Measurements from ENCODE around the gene SLC39A9. TPM values are rescaled to one million over a fixed set of nuclear protein-coding genes. Genes with fewer than 3 reads are reported as not detected.
"Not testable (repeated sequence)": the region's sequence is repeated elsewhere in the genome, so short reads cannot be mapped to it uniquely, and the experiment has no call there.

Gene SLC39A9
- total RNA-seq, 1 experiment from 2014 or later = 161 TPM

- Histone ChIP-seq H3K79me2 (ENCODE audit: low read length) (no peaks in the 10 kb centered on the region), H3K36me3 (ENCODE audit: insufficient read depth, low read length) (no peaks in the 10 kb centered on the region), H3K27ac (ENCODE audit: low read length) (no peak overlapping the region), H3K9me3 (ENCODE audit: low read length) (no peaks in the 10 kb centered on the region), H3K4me3 (ENCODE audit: low read length) (no peak overlapping the region), H3K9me2 (replicated peaks; ENCODE audit: insufficient read depth, low read length) (no peaks in the 10 kb centered on the region), H3K9ac (ENCODE audit: low read length) (no peak overlapping the region), H3K4me2 (ENCODE audit: low read depth, low read length, poor library complexity, severe bottlenecking) (no peak overlapping the region), H3K4me1 (ENCODE audit: low read length) (peaks cover 8% of the 10 kb centered on the region), H4K20me1 (ENCODE audit: insufficient read depth, low read depth, low read length) (0 out of 2 replicates have a peak, but pooled peaks cover 3% of the 10 kb centered on the region), H3K27me3 (ENCODE audit: low read length) (no peaks in the 10 kb centered on the region), H2AFZ (ENCODE audit: low read length) (no peak overlapping the region)
- no peak for DNase-seq
Measured at GRCh38 chr14:69473946-69474345, 75.5 kb downstream of the SLC39A9 start.

GRCh38 chr14:69475194-69475818 is 76.8 kb downstream of the SLC39A9 start:
- Histone ChIP-seq H3K4me3 (ENCODE audit: low read length) (no peak overlapping the region), H3K9ac (ENCODE audit: low read length) (no peak overlapping the region), H3K9me2 (replicated peaks; ENCODE audit: insufficient read depth, low read length) (no peaks in the 10 kb centered on the region), H3K9me3 (ENCODE audit: low read length) (no peaks in the 10 kb centered on the region), H3K4me2 (ENCODE audit: low read depth, low read length, poor library complexity, severe bottlenecking) (no peak overlapping the region), H3K27me3 (ENCODE audit: low read length) (no peaks in the 10 kb centered on the region), H3K27ac (ENCODE audit: low read length) (no peak overlapping the region), H4K20me1 (ENCODE audit: insufficient read depth, low read depth, low read length) (0 out of 2 replicates have a peak, but pooled peaks cover 3% of the 10 kb centered on the region), H2AFZ (ENCODE audit: low read length) (no peak overlapping the region), H3K79me2 (ENCODE audit: low read length) (no peaks in the 10 kb centered on the region), H3K36me3 (ENCODE audit: insufficient read depth, low read length) (no peaks in the 10 kb centered on the region), H3K4me1 (ENCODE audit: low read length) (peaks cover 17% of the 10 kb centered on the region)
- DNase-seq = peak; percentile 85

DNA sequence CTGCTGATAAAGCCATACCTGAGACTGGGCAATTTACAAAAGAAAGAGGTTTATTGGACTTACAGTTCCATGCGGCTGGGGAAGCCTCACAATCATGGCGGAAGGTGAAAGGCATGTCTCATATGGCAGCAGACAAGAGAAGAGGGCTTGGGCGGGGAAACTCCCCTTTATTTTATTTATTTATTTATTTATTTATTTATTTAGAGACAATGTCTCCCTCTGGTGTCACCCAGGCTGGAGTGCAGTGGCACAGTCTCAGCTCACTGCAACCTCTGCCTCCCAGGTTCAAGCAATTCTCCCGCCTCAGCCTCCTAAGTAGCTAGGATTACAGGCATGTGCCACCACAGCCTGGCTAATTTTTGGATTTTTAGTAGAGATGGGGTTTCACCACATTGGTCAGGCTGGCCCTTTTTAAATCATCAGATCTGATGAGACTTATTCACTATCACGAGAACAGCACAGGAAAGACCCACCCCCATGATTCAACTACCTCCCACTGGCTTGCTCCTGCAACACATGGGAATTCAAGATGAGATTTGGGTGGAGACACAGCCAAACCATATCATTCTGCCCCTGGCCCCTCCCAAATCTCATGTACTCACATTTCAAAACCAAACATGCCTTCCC is 78.4 kb downstream of the SLC39A9 start:
- not testable (repeated sequence) for H3K4me3 ChIP-seq (ENCODE audit: low read length); DNase-seq; H2AFZ ChIP-seq (ENCODE audit: low read length)

DNA sequence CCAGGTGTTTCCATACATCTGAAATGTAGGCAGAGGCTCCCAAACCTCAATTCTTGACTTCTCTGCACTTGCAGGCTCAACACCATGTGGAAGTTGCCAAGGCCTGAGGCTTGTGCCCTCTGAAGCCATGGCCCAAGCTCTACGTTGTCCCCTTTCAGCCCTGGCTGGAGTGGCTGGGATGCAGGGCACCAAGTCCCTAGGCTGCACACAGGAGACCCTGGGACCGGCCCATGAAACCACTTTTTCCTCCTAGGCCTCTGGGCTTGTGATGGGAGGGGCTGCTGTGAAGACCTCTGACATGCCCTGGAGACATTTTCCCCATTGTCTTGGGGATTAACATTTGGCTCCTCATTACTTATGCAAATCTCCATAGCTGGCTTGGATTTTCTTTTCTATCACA is 79.6 kb downstream of the SLC39A9 start:
- H3K79me2 ChIP-seq (ENCODE audit: low read length); H2AFZ ChIP-seq (ENCODE audit: low read length); H3K4me3 ChIP-seq (ENCODE audit: low read length); H3K9me2 ChIP-seq (replicated peaks; ENCODE audit: insufficient read depth, low read length); H3K36me3 ChIP-seq (ENCODE audit: insufficient read depth, low read length); H3K9me3 ChIP-seq (ENCODE audit: low read length); DNase-seq; H3K9ac ChIP-seq (ENCODE audit: low read length); H4K20me1 ChIP-seq (ENCODE audit: insufficient read depth, low read depth, low read length); H3K27ac ChIP-seq (ENCODE audit: low read length); H3K27me3 ChIP-seq (ENCODE audit: low read length); H3K4me2 ChIP-seq (ENCODE audit: low read depth, low read length, poor library complexity, severe bottlenecking): not testable (repeated sequence)
- peaks cover 31% of the 10 kb centered on the region for H3K4me1 ChIP-seq (ENCODE audit: low read length)

More for the DNA sequence above, 78.4 kb downstream of the SLC39A9 start:
- peaks cover 25% of the 10 kb centered on the region for H3K4me1 ChIP-seq (ENCODE audit: low read length)
- not testable (repeated sequence) for H3K4me2 ChIP-seq (ENCODE audit: low read depth, low read length, poor library complexity, severe bottlenecking); H3K79me2 ChIP-seq (ENCODE audit: low read length); H3K27me3 ChIP-seq (ENCODE audit: low read length); H3K9me3 ChIP-seq (ENCODE audit: low read length); H4K20me1 ChIP-seq (ENCODE audit: insufficient read depth, low read depth, low read length); H3K36me3 ChIP-seq (ENCODE audit: insufficient read depth, low read length); H3K9me2 ChIP-seq (replicated peaks; ENCODE audit: insufficient read depth, low read length); H3K27ac ChIP-seq (ENCODE audit: low read length); H3K9ac ChIP-seq (ENCODE audit: low read length)

GRCh38 chr14:69479696-69480095 is 81.2 kb downstream of the SLC39A9 start:
- H3K4me2 ChIP-seq (ENCODE audit: low read depth, low read length, poor library complexity, severe bottlenecking) = no peak overlapping the region
- H3K4me3 ChIP-seq (ENCODE audit: low read length) = no peak overlapping the region
- no peaks in the 10 kb centered on the region for H3K27me3 ChIP-seq (ENCODE audit: low read length)
- no peak overlapping the region for H2AFZ ChIP-seq (ENCODE audit: low read length)
- H3K9me3 ChIP-seq (ENCODE audit: low read length) = no peaks in the 10 kb centered on the region
- H4K20me1 ChIP-seq (ENCODE audit: insufficient read depth, low read depth, low read length) = peaks cover 7% of the 10 kb centered on the region; the same call in 1 of the 2 replicates
- H3K36me3 ChIP-seq (ENCODE audit: insufficient read depth, low read length) = no peaks in the 10 kb centered on the region
- H3K27ac ChIP-seq (ENCODE audit: low read length) = no peak overlapping the region
- DNase-seq = peak; percentile 54
- H3K79me2 ChIP-seq (ENCODE audit: low read length) = no peaks in the 10 kb centered on the region
- H3K9ac ChIP-seq (ENCODE audit: low read length) = no peak overlapping the region
- no peaks in the 10 kb centered on the region for H3K9me2 ChIP-seq (replicated peaks; ENCODE audit: insufficient read depth, low read length)
- H3K4me1 ChIP-seq (ENCODE audit: low read length) = peaks cover 31% of the 10 kb centered on the region

DNA sequence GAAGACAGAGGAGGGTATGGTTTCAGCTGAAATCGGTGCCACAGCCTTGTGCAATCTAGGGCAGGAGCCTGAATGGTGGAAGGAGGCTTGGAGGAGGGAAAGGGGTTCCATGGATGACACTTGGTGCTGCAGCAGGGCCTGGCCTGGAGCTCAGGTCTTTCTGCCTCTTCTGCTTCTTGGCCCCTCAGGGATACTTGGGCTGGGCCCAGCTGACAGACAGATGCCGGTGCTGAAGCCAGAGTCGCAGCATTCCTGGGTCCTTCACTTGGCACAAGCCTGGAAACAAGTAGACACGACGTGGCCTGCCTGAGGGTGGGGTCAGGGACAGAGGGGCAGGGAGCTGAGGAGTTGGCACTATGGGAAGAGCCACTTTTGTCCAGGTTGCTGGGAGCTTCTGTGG is 81.6 kb downstream of the SLC39A9 start:
- H4K20me1 ChIP-seq (ENCODE audit: insufficient read depth, low read depth, low read length) = peaks cover 7% of the 10 kb centered on the region; the same call in 1 of the 2 replicates

DNA sequence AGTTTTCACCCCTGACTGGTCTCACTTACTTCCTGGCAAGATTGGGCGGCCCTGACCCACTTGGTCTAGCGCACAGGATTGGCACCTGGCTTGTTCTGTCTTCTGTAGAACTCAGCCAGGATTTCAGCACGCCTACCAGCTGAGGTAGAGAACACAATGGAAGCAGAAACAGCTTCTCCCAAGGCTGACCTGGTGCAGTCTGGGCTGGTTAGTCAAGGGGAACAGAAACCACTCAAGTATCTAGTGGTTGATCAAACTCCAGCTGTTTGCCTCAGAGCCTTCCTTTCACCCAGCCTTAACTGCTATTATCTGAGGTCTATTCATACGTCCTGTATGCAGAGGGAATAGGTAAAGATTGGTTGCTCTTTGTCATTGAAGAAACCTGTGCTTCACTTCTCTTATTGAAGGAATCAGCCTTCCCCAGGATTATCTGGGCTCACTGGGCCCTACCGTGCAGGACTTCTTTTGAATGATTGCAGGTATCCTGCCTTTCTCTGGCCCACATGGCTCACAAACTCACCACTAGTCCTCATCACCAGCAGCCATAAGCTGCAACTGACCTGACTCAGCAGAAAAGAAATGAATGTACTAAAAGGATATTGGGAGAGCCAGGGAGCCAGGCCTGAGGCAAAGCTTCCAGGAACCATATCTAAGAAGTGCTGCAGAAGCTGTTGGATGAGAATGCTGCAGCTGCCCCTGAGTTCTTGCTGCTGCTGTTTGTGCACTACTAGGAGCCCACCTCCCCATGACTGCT is 83.5 kb downstream of the SLC39A9 start:
- Histone ChIP-seq H3K4me3 (ENCODE audit: low read length) (no peak overlapping the region), H3K4me2 (ENCODE audit: low read depth, low read length, poor library complexity, severe bottlenecking) (no peak overlapping the region)
- DNase-seq = peak; percentile 75

More for the DNA sequence above, 81.6 kb downstream of the SLC39A9 start:
- H3K4me1 ChIP-seq (ENCODE audit: low read length) = peaks cover 31% of the 10 kb centered on the region
- no peaks in the 10 kb centered on the region for H3K36me3 ChIP-seq (ENCODE audit: insufficient read depth, low read length)
- no peak overlapping the region for H3K4me2 ChIP-seq (ENCODE audit: low read depth, low read length, poor library complexity, severe bottlenecking)
- H3K4me3 ChIP-seq (ENCODE audit: low read length) = no peak overlapping the region
- H3K9ac ChIP-seq (ENCODE audit: low read length) = no peak overlapping the region
- H3K27me3 ChIP-seq (ENCODE audit: low read length) = no peaks in the 10 kb centered on the region
- no peak for DNase-seq
- no peaks in the 10 kb centered on the region for H3K79me2 ChIP-seq (ENCODE audit: low read length)
- H3K9me3 ChIP-seq (ENCODE audit: low read length) = no peaks in the 10 kb centered on the region
- H2AFZ ChIP-seq (ENCODE audit: low read length) = no peak overlapping the region
- H3K9me2 ChIP-seq (replicated peaks; ENCODE audit: insufficient read depth, low read length) = no peaks in the 10 kb centered on the region
- H3K27ac ChIP-seq (ENCODE audit: low read length) = no peak overlapping the region

GRCh38 chr14:69483765-69484443 is 85.4 kb downstream of the SLC39A9 start:
- Histone ChIP-seq H2AFZ (ENCODE audit: low read length) (no peak overlapping the region), H3K4me1 (ENCODE audit: low read length) (peaks cover 24% of the 10 kb centered on the region), H3K9ac (ENCODE audit: low read length) (no peak overlapping the region), H3K4me3 (ENCODE audit: low read length) (no peak overlapping the region), H3K27me3 (ENCODE audit: low read length) (no peaks in the 10 kb centered on the region), H4K20me1 (ENCODE audit: insufficient read depth, low read depth, low read length) (peaks cover 8% of the 10 kb centered on the region; the same call in 1 of the 2 replicates), H3K9me2 (replicated peaks; ENCODE audit: insufficient read depth, low read length) (no peaks in the 10 kb centered on the region), H3K27ac (ENCODE audit: low read length) (no peak overlapping the region), H3K79me2 (ENCODE audit: low read length) (no peaks in the 10 kb centered on the region), H3K36me3 (ENCODE audit: insufficient read depth, low read length) (no peaks in the 10 kb centered on the region), H3K9me3 (ENCODE audit: low read length) (no peaks in the 10 kb centered on the region), H3K4me2 (ENCODE audit: low read depth, low read length, poor library complexity, severe bottlenecking) (no peak overlapping the region)
- no peak for DNase-seq

More for the DNA sequence above, 83.5 kb downstream of the SLC39A9 start:
- Histone ChIP-seq H2AFZ (ENCODE audit: low read length) (no peak overlapping the region), H3K9me2 (replicated peaks; ENCODE audit: insufficient read depth, low read length) (no peaks in the 10 kb centered on the region), H3K9ac (ENCODE audit: low read length) (no peak overlapping the region), H3K27ac (ENCODE audit: low read length) (no peak overlapping the region), H3K79me2 (ENCODE audit: low read length) (no peaks in the 10 kb centered on the region), H3K9me3 (ENCODE audit: low read length) (no peaks in the 10 kb centered on the region), H3K36me3 (ENCODE audit: insufficient read depth, low read length) (no peaks in the 10 kb centered on the region), H3K4me1 (ENCODE audit: low read length) (peaks cover 31% of the 10 kb centered on the region), H4K20me1 (ENCODE audit: insufficient read depth, low read depth, low read length) (peaks cover 4% of the 10 kb centered on the region; the same call in 1 of the 2 replicates), H3K27me3 (ENCODE audit: low read length) (no peaks in the 10 kb centered on the region)
